ENCODE data around the gene SCN10A.

SCN10A gene

DNA sequence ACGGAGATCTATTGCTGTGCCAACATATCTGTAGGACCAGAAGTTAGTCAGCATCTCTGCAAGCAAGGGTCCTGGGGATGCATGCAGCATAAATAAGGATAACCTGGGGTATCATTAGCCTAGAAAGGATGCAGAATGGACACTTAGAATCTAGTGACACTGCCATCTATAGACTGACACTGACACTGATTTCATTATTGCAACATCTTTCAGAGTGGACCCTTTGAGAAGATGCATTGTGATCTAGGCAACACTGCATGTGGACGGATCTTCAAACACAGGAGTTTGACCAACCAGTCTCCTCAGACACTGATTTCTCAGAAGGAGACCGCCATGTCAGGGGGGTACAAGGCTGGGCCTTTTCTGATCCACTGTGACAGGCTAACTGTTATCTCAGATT, 52.4 kb downstream of the SCN10A start:
- no peak for DNase-seq

DNA sequence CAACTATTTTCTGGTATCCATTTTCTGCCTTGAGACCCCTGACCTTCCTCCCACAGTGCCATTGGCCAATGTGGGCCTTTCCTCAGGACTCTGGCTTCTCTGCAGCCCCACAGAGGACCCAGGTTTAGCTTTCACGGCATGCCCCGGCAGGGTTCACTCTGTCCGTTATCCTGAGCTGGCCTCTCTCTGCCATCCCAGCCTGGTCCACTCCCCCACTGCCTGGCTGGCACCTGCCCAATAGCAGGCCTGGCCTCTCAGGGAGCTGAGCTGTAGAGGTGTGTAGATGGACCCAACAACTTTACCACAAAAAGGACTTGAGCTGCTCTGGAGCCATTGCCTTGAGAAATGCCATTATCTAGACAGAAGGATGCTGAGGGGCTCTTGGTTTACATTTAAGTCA, 57.5 kb downstream of the SCN10A start:
- DNase-seq = no peak

DNA sequence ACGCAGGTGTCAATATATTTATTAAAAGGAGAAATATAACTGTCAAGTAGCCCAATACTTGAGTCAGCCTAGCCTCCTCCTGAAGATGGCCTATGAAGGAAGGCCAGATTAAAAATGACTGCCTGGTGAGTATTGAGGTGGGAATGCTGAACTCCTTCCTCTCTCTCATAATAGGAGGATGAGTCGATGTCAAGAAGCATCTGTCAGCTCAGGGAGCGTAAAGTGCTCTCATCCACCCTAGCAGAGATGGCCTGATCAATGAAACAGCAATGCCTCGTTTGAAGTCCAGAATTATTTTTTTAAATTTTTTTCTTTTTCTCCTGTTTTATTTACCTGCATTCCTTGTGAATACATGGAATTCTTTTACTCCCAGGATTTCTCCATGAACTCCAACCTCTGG, 58.3 kb downstream of the SCN10A start:
- DNase-seq = no peak

DNA sequence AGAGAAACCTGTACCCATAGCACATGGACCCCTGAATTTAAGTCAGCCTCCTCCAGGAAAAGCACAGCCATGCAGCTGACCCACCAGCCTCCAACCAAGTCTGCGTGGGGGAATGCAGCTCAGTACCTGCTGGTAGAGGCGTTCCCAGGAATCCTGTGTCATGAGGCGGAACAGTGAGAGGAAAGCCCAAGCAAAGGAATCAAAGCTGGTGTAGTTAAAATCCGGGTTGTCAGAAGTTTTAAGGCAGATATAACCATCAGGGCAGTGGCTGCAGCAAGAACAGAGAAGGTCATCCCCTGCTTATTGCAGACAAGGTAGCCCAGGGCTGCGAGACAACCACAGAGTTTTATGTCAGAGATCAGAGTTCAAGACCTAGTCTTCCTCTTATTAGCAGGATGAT, 59.1 kb downstream of the SCN10A start:
- DNase-seq = no peak

DNA sequence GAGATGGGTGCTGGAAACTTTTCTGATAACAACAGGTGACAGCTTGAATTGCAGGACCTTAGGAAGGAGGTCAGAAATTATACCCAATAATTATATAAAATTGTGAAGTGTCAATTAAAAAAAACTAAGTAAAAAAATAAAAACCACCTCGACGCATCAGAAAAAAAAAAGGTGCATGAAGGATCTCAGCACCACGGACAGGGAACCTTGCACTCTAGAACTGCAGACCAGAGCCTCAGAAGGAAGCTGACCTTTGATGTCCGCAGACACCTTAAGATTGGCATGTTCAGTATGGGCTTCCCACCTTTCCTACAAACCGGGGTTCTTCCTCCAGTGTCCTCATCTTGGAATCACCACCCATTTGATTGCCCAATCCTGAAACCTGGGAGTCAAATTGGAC, 60.9 kb downstream of the SCN10A start:
- DNase-seq = no peak

DNA sequence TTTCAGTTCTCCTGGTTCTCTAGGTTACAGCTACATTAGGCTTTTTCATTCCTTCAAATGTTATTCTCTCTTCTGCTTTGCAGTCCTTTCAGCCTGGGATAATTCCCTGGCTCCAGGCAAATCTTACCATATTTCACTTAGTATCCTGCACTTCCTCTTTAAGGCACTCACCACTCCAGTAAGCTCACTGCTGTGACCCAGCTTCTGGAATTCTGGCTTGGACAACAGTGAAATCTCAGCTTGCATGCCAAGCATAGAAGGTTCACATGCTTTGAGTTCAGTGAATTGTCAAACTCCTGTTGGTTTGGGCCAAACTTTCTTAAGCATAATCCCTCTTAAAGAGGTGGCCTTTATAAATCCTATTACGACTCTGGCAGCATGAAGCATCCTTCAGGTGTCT, 69.4 kb downstream of the SCN10A start:
- no peak for DNase-seq

DNA sequence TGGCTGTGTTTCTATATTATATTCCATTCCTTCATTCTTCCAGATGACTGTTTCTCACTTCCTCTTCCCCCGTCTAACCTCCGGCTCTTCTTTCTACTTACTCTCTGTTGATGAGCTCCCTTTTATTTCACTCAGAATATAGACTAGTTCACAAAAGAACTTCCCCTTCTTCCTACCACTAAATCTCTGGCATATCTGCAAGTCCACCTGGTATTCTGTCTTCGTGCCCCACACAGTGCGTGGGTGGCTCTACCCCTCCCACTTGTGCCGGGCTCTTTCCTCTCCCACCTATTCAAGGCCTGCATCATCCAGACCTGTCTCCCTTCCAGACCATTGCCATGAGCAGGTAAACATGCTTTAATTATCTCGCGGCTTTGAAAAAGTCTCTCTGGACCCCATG, 73.0 kb downstream of the SCN10A start:
- no peak for DNase-seq

DNA sequence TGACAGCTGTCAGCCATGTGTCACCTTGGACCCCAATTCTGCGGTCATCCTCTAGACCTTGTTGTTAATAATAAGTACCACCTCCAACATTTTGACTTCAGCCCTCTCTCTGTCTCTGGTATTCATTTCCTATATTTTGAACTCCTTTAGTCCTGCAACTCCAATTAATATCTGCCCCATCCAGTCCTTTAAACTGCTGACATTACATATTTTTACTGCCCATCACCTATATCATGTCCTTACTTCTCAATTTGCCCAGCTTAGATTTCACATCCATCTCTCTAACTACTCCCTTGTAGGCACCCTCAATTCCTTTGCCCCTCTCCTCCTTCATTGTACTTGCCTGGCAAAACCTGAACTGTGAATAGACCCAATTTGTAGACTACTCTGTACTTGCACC, 73.5 kb downstream of the SCN10A start:
- DNase-seq = no peak

DNA sequence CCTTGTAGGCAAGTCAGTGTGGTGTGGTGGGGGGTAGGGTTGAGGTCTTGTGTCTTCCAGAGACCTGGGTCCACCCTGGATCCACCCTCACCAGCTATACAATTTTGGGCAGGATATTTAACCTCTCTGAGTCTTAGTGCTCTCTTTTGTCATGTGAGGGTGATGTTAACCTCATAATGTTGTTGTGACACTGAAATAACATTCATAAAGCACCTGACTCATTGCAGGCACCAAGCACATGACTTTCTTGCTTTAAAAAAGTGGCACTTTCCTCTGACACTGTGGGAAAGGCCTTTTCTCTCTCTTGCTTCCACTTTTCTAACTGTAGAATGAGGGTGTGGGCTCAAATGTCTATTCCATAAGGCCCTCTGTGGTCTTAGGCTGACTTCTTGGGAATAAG, 75.5 kb downstream of the SCN10A start:
- no peak for DNase-seq

DNA sequence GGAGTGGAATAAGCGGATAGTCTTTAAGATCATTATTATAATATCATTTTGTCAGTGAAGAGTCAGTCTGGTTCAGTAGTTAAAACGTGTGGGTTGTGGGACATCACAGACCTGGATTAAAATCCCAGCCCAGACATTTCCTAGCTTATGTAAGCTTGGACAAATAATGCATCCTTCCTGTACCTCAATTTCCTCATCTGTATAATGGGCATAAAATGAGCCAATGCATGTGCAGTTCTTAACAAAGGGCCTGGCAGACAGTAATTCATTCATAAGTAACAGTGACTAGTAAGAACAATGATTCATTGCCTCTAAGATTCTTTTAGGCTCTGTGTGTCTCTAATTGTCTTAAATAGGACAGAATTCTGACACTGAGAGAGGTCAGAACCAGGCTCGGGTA, 76.1 kb downstream of the SCN10A start:
- DNase-seq = no peak

DNA sequence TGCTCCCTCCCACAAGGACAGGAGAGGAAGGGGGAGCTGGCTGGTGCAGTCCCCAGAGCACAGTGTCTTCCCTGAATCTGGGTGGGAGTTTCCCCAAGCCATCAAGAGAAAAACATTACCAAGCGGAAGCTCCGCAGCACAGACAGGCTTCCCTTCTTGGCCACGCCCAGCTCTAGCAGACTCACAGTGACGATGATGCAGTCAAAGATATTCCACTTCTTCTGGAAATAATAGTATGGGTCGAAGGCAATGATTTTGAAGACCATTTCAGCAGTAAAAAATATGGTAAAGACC, 76.7 kb downstream of the SCN10A start:
- DNase-seq = no peak

DNA sequence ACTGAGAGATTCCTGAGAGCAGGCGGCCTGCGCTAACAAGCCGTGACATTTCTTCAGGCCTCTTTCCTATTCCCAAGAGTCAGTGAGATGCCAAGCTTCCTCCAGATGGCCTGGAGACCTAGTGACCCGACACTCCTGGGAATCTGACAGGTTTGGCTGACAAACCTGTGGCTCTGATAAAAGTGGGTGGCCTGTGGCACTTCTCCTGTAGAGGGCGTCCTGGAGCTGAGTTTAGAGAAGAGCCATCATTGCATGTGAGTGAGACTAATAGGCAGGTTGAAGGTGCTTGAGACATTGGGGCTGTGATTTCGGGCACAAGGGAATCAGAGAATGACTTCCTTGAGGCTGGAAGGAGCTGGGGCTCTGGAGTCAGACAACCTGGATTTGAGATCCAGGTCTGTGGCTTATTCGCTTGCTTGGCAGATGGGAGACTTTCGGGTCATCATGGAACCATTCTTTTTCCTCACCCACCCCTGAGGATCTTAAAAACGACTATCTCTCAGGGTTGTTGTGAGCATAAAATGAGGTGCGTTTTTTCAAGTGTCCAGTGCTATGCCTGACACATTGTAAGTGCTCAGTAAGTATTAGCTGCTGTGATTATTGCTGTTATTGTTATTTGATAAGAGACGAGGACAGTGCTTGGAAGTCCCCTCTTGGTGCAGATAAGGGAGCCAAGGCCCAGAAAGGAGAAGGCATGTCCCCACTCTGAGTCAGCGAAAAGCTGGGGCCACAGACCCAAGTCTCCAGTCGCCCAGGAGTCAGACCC, 77.2 kb downstream of the SCN10A start:
- peak; percentile 1 for DNase-seq

DNA sequence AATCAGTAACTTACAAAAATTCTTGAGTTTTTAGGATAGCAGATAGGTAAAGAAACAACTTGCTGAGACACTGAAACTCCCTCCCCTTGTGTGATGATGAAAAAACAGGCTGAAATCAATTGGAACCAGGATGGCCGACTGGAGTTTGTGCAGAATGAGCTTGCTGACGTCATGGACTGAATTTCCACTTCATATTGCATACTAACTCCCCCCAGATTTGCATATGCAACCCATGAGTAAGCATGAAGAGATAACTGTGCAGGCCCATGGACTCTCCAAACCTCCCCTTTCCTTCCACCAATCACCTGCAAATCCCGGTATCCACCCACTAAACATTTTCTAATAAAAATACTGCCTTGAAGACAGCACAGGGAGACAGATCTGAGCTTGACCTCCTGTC, 84.5 kb downstream of the SCN10A start:
- DNase-seq = no peak

DNA sequence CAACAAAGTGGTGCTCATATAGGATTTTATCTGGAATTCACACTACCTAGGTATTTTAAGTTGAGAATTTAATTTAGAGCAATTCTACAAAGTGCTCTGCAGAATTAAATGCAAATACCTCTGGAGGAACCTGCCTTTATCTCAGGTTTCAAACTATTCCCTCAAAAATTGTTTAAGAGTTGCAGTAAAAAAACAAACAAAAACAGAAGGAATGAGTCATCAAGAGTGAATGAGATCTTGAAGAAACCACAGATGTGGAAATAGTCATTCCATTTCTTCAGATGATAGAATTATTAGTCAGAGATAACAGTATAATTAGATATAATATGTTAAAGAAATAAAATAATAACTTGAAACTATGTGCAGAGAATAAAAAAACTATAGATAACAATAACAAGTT, 85.7 kb downstream of the SCN10A start:
- no peak for DNase-seq

DNA sequence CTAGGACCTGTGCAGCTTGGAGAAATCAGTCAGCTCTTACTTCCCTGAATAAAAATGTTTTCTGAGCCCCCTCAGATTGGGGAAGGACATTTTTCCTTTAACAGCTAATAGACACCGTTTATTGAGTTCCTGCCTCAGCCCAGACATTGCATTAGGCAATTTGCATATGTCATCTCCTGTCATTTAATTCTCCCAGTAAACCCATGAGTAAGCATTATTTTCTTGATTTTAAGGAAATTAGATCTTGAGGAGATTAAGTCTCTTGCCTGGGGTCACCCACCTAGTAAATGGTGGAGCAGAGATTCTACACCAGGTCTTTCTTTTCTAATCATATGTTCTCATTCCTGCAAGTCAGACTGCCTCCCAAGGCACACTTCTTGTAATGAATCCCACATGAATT, 88.0 kb downstream of the SCN10A start:
- no peak for DNase-seq

DNA sequence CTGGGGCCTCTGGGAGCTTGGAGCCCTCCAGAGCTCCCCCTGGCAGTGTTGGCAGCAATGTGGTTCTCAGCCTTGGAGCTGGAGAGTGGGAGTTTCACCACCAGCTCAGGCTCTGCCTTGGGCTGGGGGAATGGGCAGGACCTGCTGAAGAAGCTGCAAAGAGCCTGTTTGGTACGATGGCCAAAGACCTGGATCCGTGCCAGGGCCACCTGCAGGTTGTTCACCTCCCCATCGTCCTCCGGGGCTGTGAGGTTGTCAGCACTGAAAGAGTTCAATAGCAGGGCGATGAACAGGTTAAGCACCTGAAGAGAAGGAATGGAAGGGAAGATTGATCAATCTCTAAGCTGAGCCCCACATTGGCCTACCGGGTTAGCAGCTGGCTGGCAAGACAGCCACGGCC, 89.3 kb downstream of the SCN10A start:
- no peak for DNase-seq

DNA sequence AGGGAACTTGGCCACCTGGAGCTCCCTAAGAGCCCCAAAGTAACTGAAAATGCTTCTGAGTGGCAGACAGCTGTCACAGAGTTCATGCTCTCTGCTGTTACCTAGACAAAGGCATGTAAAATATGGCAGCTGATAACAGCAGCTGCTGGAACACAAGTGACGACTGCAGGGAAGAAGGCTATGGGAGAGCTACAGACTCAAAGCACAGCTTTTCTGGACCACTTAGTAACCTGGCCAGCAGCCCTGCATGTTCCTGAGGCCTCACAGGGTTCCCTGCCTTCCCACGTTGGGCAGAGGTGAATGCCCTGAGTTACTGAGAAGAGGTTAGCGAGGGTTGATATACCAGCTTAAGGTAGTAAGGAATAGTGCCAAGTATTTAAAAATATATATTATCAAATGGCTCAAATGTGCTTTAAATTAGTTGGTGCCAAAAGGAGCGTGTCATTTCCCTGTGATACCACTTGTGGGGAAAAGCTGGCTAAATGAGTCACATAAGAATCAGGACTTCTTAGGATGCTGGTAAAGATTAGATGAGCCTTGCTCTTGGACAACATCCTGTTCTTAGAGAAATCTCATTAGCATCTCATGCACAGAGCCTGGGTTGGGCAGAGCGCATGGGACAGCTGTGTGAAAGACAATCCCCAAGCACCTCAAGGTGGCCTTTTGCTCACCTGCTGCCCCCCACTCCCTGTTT, 90.1 kb downstream of the SCN10A start:
- no peak for DNase-seq

DNA sequence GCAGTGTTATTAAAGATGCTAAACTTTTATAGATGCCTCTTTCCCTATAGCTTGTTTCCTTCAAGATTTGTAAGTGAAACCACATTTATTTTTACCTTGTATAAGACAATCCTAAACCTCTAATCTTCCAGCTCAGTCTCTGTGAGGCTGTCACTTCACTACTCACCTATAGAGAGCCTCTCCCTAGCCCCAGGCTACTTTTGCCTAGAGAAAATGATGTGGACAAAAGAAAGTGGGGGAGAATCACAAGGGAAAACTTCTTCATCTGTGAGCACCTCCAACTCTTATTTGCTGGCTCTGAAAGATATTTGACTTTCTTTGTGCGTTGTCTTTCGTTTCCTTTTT, 91.7 kb downstream of the SCN10A start:
- no peak for DNase-seq

DNA sequence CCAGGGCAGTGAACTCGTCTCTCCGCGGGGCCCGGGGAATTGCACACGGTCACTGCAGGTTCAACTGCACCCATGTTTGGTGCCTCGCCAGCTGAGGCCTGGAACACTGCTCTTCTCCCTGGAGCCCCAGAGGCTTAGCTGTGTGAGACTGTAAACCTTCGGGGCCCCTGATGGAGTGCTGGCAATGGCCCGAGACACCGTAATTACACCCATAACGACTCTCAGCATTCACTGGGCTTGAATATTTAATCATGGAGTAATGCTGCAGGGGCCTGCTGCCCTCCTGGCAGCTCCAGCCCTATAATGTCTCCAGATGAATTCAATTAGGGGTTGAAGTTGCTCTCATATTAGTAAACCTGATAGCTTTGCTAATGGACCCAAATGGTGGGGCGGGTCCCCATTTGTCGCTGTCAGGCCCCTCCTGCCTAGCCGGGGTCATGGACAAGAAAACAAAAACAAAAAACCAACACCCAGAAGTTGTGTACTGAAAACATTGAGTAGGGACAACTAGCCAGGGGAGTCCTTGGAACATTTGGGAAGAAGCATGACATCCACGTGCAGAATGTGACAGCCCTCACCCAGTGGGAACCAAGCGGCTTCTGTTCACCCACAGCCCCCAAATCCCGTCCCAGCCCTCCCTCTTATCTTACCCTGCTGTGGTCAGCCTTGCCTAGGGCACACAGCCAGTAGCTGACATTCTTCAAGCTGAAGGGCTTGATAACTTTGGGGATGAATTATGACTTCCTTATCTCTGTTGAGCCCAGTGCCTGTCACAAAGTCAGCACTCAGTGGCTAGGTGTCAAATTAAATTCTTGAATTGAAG, 92.2 kb downstream of the SCN10A start:
- DNase-seq = no peak

DNA sequence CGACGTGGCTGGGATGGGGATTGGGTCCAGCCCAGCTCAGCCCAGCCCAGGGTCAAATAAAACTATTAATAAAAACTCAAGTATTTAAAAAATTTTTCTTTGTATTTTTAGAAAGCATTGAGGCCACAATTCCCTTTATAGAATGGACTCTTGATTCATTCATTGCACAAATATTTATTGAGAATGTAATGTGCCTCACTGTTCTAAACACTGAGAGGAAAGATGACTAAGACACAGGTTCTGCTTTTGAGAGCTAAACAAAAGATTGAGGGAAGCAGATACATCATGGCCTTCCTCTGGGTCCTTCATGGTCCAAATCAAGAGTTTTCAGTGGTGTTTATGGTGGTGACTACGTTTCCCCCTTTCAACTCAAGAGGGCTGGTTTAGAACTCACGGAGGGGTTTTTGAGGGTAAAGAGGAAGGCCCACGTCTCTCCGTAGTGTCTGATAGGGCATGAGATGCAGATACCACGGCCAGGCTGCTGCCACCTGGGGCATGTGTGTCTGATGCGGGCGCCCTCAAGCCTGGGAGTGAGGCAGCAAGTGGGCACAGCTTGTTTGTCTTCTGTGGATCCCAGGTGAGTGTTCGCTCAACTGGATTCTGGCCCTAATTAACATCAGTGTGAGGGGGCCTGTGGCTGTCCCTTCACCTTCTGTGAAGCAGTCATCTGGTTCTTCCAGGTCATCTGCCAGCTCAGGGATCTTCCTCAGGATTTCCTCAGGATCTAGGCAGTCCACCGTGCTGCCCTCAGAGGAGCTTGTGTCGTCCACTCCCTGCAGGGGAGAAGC, 93.0 kb downstream of the SCN10A start:
- no peak for DNase-seq

DNA sequence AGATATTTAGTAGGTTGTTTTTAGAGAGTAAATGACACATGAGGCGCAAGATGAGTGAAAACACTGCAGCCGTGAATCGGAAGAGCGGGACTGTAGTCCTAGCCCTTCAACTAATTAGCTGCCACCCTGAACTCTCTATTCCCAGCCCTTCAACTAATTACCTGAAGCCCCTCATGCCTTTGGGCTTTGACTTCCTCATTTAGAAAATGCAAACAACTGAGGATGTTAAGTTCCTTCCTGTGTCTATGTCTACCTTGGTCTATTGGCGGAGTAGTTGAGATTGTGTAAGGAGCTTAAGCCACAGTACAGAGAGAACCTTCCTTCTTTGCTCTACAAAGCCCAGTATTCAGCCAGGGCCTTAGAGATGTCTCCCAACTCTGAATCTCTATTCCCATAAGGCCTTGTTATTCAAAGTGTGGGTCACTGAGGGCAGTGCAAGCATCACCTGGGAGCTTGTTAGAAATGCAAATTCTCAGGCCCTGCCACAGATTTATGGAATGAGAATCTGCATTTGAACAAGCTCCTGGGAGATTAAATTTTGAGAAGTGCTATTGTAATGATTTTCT, 94.7 kb downstream of the SCN10A start:
- no peak for DNase-seq

DNA sequence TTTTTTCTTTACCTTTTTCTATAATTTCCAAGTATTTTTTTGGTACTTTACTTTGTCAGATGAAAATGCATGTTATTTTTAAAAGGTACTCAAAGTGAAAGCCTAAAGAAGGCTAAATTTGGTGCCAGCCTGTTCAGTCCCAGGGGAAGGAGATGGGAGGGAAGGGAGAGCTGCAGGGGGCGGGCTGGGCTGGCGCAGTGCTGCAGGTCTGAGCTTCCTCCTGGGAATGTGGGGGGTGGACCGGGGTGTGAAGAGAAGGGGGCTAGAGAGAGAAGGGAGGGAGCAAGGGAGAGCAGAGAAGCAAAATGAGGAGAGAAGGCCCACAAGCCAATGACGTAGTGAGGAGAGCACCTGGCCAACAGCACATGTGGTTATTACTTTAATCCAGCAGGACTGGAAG, 95.6 kb downstream of the SCN10A start:
- no peak for DNase-seq
